Esophagus squamous epithelium (tissue), 4 donors: ENCODE measurements around the gene SCARB1.

Experiments used
- CTCF ChIP-seq, 6 experiments: fragments of 450-650 bp in 4 of 6; fragments of 200-600 bp in 2 of 6; sonication (generic) in 2 of 6; IDR thresholded peaks; one replicate each; pipeline ENCODE4 v1.5.1; 2016 to 2019; ENCODE audit warnings: antibody characterized with exemption in 6 of 6, mild to moderate bottlenecking in 4 of 6, moderate library complexity in 4 of 6
- POLR2A ChIP-seq, 4 donors: fragments of 450-650 bp; IDR thresholded peaks; one replicate each; pipeline ENCODE4 v1.6.1; 2017; ENCODE audit warnings: antibody characterized with exemption in 4 of 4, mild to moderate bottlenecking in 4 of 4, moderate library complexity in 3 of 4

DNA sequence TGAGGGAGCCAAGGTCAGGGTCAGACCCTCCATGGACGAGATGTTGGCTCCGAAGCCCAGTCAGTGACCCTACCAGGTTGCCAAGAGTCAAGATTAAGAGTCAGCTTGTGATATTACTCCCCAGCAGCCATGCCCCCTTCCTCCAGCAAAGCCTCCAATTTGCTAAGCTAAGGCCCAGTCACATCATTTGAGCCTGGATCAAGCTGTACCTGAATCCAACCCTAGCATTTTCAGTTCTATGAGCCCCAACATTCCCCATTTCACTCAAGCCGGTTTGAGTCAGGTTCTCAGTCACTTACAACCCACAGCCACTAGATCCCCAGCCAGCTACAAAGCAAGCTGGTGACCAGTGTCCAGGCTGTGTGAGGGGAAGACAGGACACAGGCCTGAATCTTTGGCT, 49.9 kb downstream of the SCARB1 start:
- TF ChIP-seq POLR2A (IDR thresholded peaks at IDR 0.05) (no peak), CTCF (IDR thresholded peaks at IDR 0.05) (no peak)
